ENCODE results near the gene SLC9A2.

Gene SLC9A2

GRCh38 chr2:102660070-102660469 is 40.7 kb downstream of the SLC9A2 start:
- no peak for DNase-seq (ENCODE audit: low read depth)
- no peak overlapping the region for H3K4me3 ChIP-seq (ENCODE audit: low read depth, low read length)
- TF ChIP-seq CTCF (IDR thresholded peaks at IDR 0.05; ENCODE audit: control insufficient read depth, extremely low read depth, insufficient read depth), result no peak

- no peak overlapping the region for H3K4me3 ChIP-seq (ENCODE audit: low read depth, low read length)
- no peak for DNase-seq (ENCODE audit: low read depth)
- no peak for TF ChIP-seq CTCF (IDR thresholded peaks at IDR 0.05; ENCODE audit: control insufficient read depth, extremely low read depth, insufficient read depth)
These were observed 41.2 kb downstream of the SLC9A2 start for GRCh38 chr2:102660574-102660973.

GRCh38 chr2:102661846-102662245 is 42.5 kb downstream of the SLC9A2 start:
- no peak for DNase-seq (ENCODE audit: low read depth)
- TF ChIP-seq CTCF (IDR thresholded peaks at IDR 0.05; ENCODE audit: control insufficient read depth, extremely low read depth, insufficient read depth), result no peak
- no peak overlapping the region for H3K4me3 ChIP-seq (ENCODE audit: low read depth, low read length)

- TF ChIP-seq CTCF (IDR thresholded peaks at IDR 0.05; ENCODE audit: control insufficient read depth, extremely low read depth, insufficient read depth), result no peak
- no peak for DNase-seq (ENCODE audit: low read depth)
- H3K4me3 ChIP-seq (ENCODE audit: low read depth, low read length), result no peak overlapping the region
These were observed 43.5 kb downstream of the SLC9A2 start for GRCh38 chr2:102662833-102663232.

GRCh38 chr2:102663381-102663780 is 44.0 kb downstream of the SLC9A2 start:
- no peak for DNase-seq (ENCODE audit: low read depth)
- no peak overlapping the region for H3K4me3 ChIP-seq (ENCODE audit: low read depth, low read length)
- TF ChIP-seq CTCF (IDR thresholded peaks at IDR 0.05; ENCODE audit: control insufficient read depth, extremely low read depth, insufficient read depth), result no peak

- peak; percentile 11 for DNase-seq (ENCODE audit: low read depth)
- TF ChIP-seq CTCF (IDR thresholded peaks at IDR 0.05; ENCODE audit: control insufficient read depth, extremely low read depth, insufficient read depth), result no peak
- H3K4me3 ChIP-seq (ENCODE audit: low read depth, low read length), result no peak overlapping the region
These were observed 45.1 kb downstream of the SLC9A2 start for GRCh38 chr2:102664471-102664909.

GRCh38 chr2:102667072-102667471 is 47.7 kb downstream of the SLC9A2 start:
- no peak for DNase-seq (ENCODE audit: low read depth)
- no peak for TF ChIP-seq CTCF (IDR thresholded peaks at IDR 0.05; ENCODE audit: control insufficient read depth, extremely low read depth, insufficient read depth)
- no peak overlapping the region for H3K4me3 ChIP-seq (ENCODE audit: low read depth, low read length)

Data from LNCaP clone FGC (cell line).